GM19372 (cell line): Measurements from ENCODE around the gene SLC38A6.
A peak's percentile ranks its signal among the peaks of the same experiment; 100 is the strongest.

Source experiments
- ATAC-seq: cut with Tn5 transposase; IDR thresholded peaks from one replicate; pipeline ENCODE4 v1.9.1; 2021; ENCODE audit warnings: mild to moderate bottlenecking, low read depth, moderate library complexity; ENCODE audit not compliant: unreplicated experiment

The SLC38A6 gene

GRCh38 chr14:60975551-60975950 is 5.5 kb upstream of the SLC38A6 start:
- no peak for ATAC-seq

- ATAC-seq = no peak
These were observed 3.2 kb upstream of the SLC38A6 start for GRCh38 chr14:60977847-60978246.

- ATAC-seq = no peak
These were observed 799 bp downstream of the SLC38A6 start for GRCh38 chr14:60981633-60982455.

GRCh38 chr14:60984196-60984595 is 3.2 kb downstream of the SLC38A6 start:
- ATAC-seq = no peak

- no peak for ATAC-seq
These were observed 5.5 kb downstream of the SLC38A6 start for GRCh38 chr14:60986500-60986899.

GRCh38 chr14:60989599-60989998 is 8.6 kb downstream of the SLC38A6 start:
- ATAC-seq = no peak

- ATAC-seq = no peak
These were observed 17.6 kb downstream of the SLC38A6 start for GRCh38 chr14:60998617-60999016.

GRCh38 chr14:60999536-60999935 is 18.5 kb downstream of the SLC38A6 start:
- ATAC-seq = no peak

- no peak for ATAC-seq
These were observed 22.5 kb downstream of the SLC38A6 start for GRCh38 chr14:61003571-61003970.

- ATAC-seq = no peak
These were observed 38.5 kb downstream of the SLC38A6 start for GRCh38 chr14:61019537-61019936.

GRCh38 chr14:61025251-61026223 is 44.5 kb downstream of the SLC38A6 start:
- ATAC-seq = no peak

- no peak for ATAC-seq
These were observed 45.5 kb downstream of the SLC38A6 start for GRCh38 chr14:61026526-61026925.

- no peak for ATAC-seq
These were observed 50.0 kb downstream of the SLC38A6 start for GRCh38 chr14:61031026-61031425.

- no peak for ATAC-seq
These were observed 52.0 kb downstream of the SLC38A6 start for GRCh38 chr14:61033054-61033453.

GRCh38 chr14:61033855-61034254 is 52.8 kb downstream of the SLC38A6 start:
- no peak for ATAC-seq

- ATAC-seq = peak; percentile 74
These were observed 53.5 kb downstream of the SLC38A6 start for GRCh38 chr14:61034416-61035120.

- ATAC-seq = no peak
These were observed 56.2 kb downstream of the SLC38A6 start for GRCh38 chr14:61037215-61037614.

GRCh38 chr14:61041704-61042103 is 60.7 kb downstream of the SLC38A6 start:
- ATAC-seq = no peak

GRCh38 chr14:61042220-61042619 is 61.2 kb downstream of the SLC38A6 start:
- ATAC-seq = no peak

- no peak for ATAC-seq
These were observed 62.5 kb downstream of the SLC38A6 start for GRCh38 chr14:61043506-61043905.

GRCh38 chr14:61047021-61047420 is 66.0 kb downstream of the SLC38A6 start:
- no peak for ATAC-seq
